Neural progenitor cell (in vitro differentiated cells): ENCODE measurements around the gene EDIL3. TPM values are rescaled to one million over a fixed set of nuclear protein-coding genes. Genes with fewer than 3 reads are reported as not detected.

Experiments
- DNase-seq: peaks from one replicate; pipeline ENCODE4 v3.0.0-alpha.2; 2016; ENCODE audit warnings: low spot score
- H2AFZ ChIP-seq: fragments of 200-600 bp; sonication (generic); replicated peaks from 2 replicates; pipeline ENCODE4 v1.6.1; 2016; ENCODE audit warnings: antibody characterized with exemption
- H3F3A ChIP-seq: fragments of 200-600 bp; sonication (generic); 2 replicates; pipeline ENCODE4 v1.6.1; 2016; ENCODE audit warnings: antibody characterized with exemption, low read depth
- H3K27ac ChIP-seq: fragments of 200-600 bp; sonication (generic); 2 replicates; pipeline ENCODE4 v1.5.1; 2016; ENCODE audit warnings: mild to moderate bottlenecking
- H3K27me3 ChIP-seq: fragments of 200-600 bp; sonication (generic); 2 replicates; pipeline ENCODE4 v1.6.1; 2016; ENCODE audit warnings: mild to moderate bottlenecking, moderate library complexity
- H3K36me3 ChIP-seq: fragments of 200-600 bp; sonication (generic); 2 replicates; pipeline ENCODE4 v1.5.1; 2016
- H3K4me1 ChIP-seq: fragments of 200-600 bp; sonication (generic); 2 replicates; pipeline ENCODE4 v1.6.1; 2016; ENCODE audit warnings: mixed run types
- H3K4me2 ChIP-seq: fragments of 200-600 bp; sonication (generic); 2 replicates; pipeline ENCODE4 v1.6.1; 2016
- H3K4me3 ChIP-seq: fragments of 200-600 bp; sonication (generic); 2 replicates; pipeline ENCODE4 v1.5.1; 2016
- H3K79me2 ChIP-seq: fragments of 200-600 bp; sonication (generic); 2 replicates; pipeline ENCODE4 v1.6.1; 2016; ENCODE audit warnings: low read depth
- H3K9ac ChIP-seq: fragments of 200-600 bp; sonication (generic); 2 replicates; pipeline ENCODE4 v1.6.1; 2016
- H3K9me3 ChIP-seq: fragments of 200-600 bp; sonication (generic); 2 replicates; pipeline ENCODE4 v1.5.1; 2016; ENCODE audit warnings: low read depth
- H4K20me1 ChIP-seq: fragments of 200-600 bp; sonication (generic); 2 replicates; pipeline ENCODE4 v1.6.1; 2016; ENCODE audit warnings: low read depth
- H3K27ac Mint-ChIP-seq: 3 replicates; pipeline ENCODE4 v1.8.0; 2021; ENCODE audit warnings: mixed read lengths
- H3K27me3 Mint-ChIP-seq: 2 replicates; pipeline ENCODE4 v1.8.0; 2022; ENCODE audit warnings: low read depth, mild to moderate bottlenecking, inconsistent platforms, moderate library complexity, mixed read lengths; ENCODE audit not compliant: insufficient read depth
- H3K36me3 Mint-ChIP-seq: 3 replicates; pipeline ENCODE4 v1.8.0; 2021; ENCODE audit warnings: mixed read lengths
- H3K4me1 Mint-ChIP-seq: 3 replicates; pipeline ENCODE4 v1.8.0; 2021; ENCODE audit warnings: mixed read lengths
- H3K4me3 Mint-ChIP-seq: 3 replicates; pipeline ENCODE4 v1.8.0; 2021; ENCODE audit warnings: mild to moderate bottlenecking, moderate library complexity, mixed read lengths
- H3K9me3 Mint-ChIP-seq: 3 replicates; pipeline ENCODE4 v1.8.0; 2020; ENCODE audit warnings: mixed read lengths
- EZH2 ChIP-seq: fragments of 200-600 bp; sonication (generic); IDR thresholded peaks from 2 replicates; pipeline ENCODE4 v1.6.1; 2017; ENCODE audit warnings: antibody characterized with exemption, mild to moderate bottlenecking, moderate library complexity
- EZH2phosphoT487 ChIP-seq: fragments of 200-600 bp; sonication (generic); IDR thresholded peaks from 2 replicates; pipeline ENCODE4 v1.6.1; 2017; ENCODE audit warnings: antibody characterized with exemption
- total RNA-seq: library from RNA; depleted of rRNA; stranded (reverse); fragments of >200 nt; gene quantifications from 2 replicates; pipeline ENCODE4 v1.2.3, GENCODE V29; 2015; ENCODE audit warnings: low replicate concordance
- TF ChIP-seq, protein P1 (sequence below): fragments of 200-600 bp; sonication (generic); IDR thresholded peaks from 2 replicates; pipeline ENCODE4 v1.5.1; 2017; ENCODE audit warnings: antibody characterized with exemption, mild to moderate bottlenecking

EDIL3 gene
- total RNA-seq, 1 donor from 2014 or later = 13.8 TPM

DNA sequence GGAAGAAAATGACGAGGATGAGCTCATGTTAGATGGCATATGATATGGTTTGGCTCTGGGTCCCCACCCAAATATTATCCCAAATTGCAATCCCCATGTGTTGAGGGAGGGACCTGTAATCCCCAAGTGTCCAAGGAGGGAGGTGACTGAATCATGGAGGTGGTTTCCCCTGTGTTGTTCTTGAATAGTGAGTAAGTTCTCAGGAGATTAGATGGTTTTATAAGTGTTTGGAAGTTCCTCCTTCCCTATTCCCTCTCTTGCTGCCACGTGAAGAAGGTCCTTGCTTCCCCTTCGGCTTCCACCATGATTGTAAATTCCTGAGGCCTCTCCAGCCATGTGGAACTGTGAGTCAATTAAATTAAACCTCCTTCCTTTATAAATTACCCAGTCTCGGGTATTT lies 10.1 kb downstream of the EDIL3 start:
- no peak overlapping the region for H3K4me3 Mint-ChIP-seq
- Histone ChIP-seq H2AFZ (no peak overlapping the region), H3F3A (no peaks in the 10 kb centered on the region), H3K4me2 (no peak overlapping the region), H3K79me2 (no peaks in the 10 kb centered on the region), H4K20me1 (no peaks in the 10 kb centered on the region), H3K9me3 (no peaks in the 10 kb centered on the region), H3K36me3 (no peaks in the 10 kb centered on the region), H3K27me3 (no peaks in the 10 kb centered on the region), H3K27ac (no peak overlapping the region), H3K4me3 (no peak overlapping the region), H3K4me1 (no peaks in the 10 kb centered on the region), H3K9ac (no peak overlapping the region)
- peaks cover 3% of the 10 kb centered on the region for H3K27me3 Mint-ChIP-seq
- no peaks in the 10 kb centered on the region for H3K4me1 Mint-ChIP-seq
- no peak overlapping the region for H3K27ac Mint-ChIP-seq
- H3K9me3 Mint-ChIP-seq = no peaks in the 10 kb centered on the region
- H3K36me3 Mint-ChIP-seq = no peaks in the 10 kb centered on the region
- TF ChIP-seq, protein P1, sequence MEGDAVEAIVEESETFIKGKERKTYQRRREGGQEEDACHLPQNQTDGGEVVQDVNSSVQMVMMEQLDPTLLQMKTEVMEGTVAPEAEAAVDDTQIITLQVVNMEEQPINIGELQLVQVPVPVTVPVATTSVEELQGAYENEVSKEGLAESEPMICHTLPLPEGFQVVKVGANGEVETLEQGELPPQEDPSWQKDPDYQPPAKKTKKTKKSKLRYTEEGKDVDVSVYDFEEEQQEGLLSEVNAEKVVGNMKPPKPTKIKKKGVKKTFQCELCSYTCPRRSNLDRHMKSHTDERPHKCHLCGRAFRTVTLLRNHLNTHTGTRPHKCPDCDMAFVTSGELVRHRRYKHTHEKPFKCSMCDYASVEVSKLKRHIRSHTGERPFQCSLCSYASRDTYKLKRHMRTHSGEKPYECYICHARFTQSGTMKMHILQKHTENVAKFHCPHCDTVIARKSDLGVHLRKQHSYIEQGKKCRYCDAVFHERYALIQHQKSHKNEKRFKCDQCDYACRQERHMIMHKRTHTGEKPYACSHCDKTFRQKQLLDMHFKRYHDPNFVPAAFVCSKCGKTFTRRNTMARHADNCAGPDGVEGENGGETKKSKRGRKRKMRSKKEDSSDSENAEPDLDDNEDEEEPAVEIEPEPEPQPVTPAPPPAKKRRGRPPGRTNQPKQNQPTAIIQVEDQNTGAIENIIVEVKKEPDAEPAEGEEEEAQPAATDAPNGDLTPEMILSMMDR = no peak
- no peak for TF ChIP-seq EZH2
- TF ChIP-seq EZH2phosphoT487 = no peak
- no peak for DNase-seq

DNA sequence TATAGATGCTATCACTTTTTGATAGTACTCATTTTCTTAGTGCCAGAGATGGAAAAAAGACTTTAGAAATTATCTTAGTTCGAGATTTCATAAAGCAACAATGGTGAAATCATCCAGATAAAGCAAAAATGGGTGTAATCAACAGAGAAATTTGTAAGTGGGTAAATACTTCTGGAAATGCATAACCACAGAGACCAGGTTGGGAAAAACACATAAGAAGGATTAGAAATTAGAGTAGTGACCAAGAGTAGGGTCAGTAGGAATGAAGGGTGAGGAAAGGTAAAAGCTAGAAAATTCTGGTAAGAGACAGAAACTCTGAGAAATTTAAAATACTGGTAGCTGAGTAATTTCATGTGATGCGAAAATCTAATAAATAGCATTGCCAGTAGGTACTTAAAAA lies 11.2 kb downstream of the EDIL3 start:
- H3K36me3 ChIP-seq = no peaks in the 10 kb centered on the region
- TF ChIP-seq, protein P1 = no peak
- no peak for TF ChIP-seq EZH2
- TF ChIP-seq EZH2phosphoT487 = no peak
- H3F3A ChIP-seq = no peaks in the 10 kb centered on the region
- no peak overlapping the region for H3K4me3 Mint-ChIP-seq
- H3K9me3 ChIP-seq = no peaks in the 10 kb centered on the region
- H3K4me1 ChIP-seq = no peaks in the 10 kb centered on the region
- H3K27ac ChIP-seq = no peak overlapping the region
- H3K9me3 Mint-ChIP-seq = no peaks in the 10 kb centered on the region
- no peaks in the 10 kb centered on the region for H4K20me1 ChIP-seq
- no peak overlapping the region for H3K4me3 ChIP-seq
- no peak overlapping the region for H3K9ac ChIP-seq
- H3K79me2 ChIP-seq = no peaks in the 10 kb centered on the region
- no peaks in the 10 kb centered on the region for H3K36me3 Mint-ChIP-seq
- no peak for DNase-seq
- no peaks in the 10 kb centered on the region for H3K27me3 ChIP-seq
- peaks cover 3% of the 10 kb centered on the region for H3K27me3 Mint-ChIP-seq
- H3K27ac Mint-ChIP-seq = no peak overlapping the region
- no peaks in the 10 kb centered on the region for H3K4me1 Mint-ChIP-seq
- H3K4me2 ChIP-seq = no peak overlapping the region
- H2AFZ ChIP-seq = no peak overlapping the region

DNA sequence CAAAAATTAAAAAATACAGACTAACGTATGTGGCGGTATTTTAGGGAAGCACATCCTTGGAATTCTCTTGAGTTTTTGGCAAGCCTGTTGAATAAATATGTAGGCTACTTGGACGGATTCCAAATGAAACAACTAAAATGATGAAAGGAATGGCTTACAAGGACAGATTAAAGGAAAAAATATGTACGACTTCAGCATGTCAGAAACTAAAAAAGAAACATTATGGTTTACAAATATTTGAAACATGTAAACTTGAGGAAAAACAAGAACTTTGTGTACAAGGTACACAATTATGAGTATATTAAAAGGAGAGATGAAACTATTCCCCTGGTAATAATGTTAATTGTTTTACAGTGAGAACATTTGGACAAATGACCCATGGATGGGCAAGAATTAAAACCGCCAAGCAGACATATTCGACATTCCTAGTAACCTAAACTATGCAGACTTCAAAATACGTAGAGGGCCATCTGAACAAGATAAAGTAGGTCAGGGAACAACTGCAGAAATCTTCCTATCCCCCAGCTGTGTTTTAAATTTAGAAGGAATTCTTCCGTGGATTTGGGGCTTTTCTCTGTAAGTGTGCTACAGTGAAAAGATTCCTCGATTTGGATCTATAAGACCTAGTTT lies 12.5 kb downstream of the EDIL3 start:
- no peaks in the 10 kb centered on the region for H3K79me2 ChIP-seq
- no peaks in the 10 kb centered on the region for H3K27me3 ChIP-seq
- no peak for DNase-seq
- H3K4me2 ChIP-seq = no peak overlapping the region
- H3K4me1 ChIP-seq = no peaks in the 10 kb centered on the region
- H3K36me3 ChIP-seq = no peaks in the 10 kb centered on the region
- H3K4me1 Mint-ChIP-seq = no peaks in the 10 kb centered on the region
- no peak overlapping the region for H2AFZ ChIP-seq
- TF ChIP-seq EZH2phosphoT487 (no peak), EZH2 (no peak)
- TF ChIP-seq, protein P1 = no peak
- H3K9me3 Mint-ChIP-seq = no peaks in the 10 kb centered on the region
- H3F3A ChIP-seq = no peaks in the 10 kb centered on the region
- no peak overlapping the region for H3K4me3 Mint-ChIP-seq
- no peaks in the 10 kb centered on the region for H3K36me3 Mint-ChIP-seq
- H3K9me3 ChIP-seq = no peaks in the 10 kb centered on the region
- no peaks in the 10 kb centered on the region for H4K20me1 ChIP-seq
- H3K27ac Mint-ChIP-seq = no peak overlapping the region
- H3K27me3 Mint-ChIP-seq = peaks cover 3% of the 10 kb centered on the region
- H3K27ac ChIP-seq = no peak overlapping the region
- no peak overlapping the region for H3K4me3 ChIP-seq
- no peak overlapping the region for H3K9ac ChIP-seq
